Measurements from ENCODE around the gene CNOT6.

The CNOT6 gene

DNA sequence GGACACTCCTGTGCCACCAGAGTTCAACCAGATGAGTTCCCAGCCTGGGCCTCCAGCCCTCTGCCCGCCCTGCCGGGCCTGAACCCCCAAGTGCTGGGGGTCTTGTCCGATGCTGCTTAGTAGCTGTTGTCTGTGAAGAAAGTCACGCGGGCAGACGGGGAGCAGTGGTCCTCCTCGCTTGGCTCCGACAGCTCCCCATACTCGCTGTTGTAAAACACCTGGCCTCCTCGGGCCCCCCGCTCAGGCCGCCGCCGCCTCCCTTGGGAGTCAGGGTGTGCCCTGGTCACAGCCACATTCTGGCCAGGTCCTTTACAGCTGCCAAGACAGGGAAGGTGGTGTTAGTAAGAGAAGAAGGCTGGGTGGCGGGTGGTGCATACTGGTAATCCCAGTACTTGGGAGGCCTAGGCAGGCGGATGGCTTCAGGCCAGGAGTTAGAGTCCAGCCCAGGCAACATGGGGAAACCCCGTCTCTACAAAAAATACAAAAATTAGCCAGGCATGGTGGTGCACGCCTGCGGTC, 109.0 kb downstream of the CNOT6 start:
- TF ChIP-seq WT1 (tag by site-specific recombination; IDR thresholded peaks at IDR 0.05) (no peak), ZNF664 (tag by site-specific recombination; IDR thresholded peaks at IDR 0.05) (no peak), ZFP37 (tag by site-specific recombination; IDR thresholded peaks at IDR 0.05) (no peak), ZNF155 (tag by site-specific recombination; IDR thresholded peaks at IDR 0.05) (no peak), ZNF707 (tag by site-specific recombination; IDR thresholded peaks at IDR 0.05) (no peak), ZNF248 (tag by site-specific recombination; IDR thresholded peaks at IDR 0.05) (no peak), ZNF629 (tag by site-specific recombination; IDR thresholded peaks at IDR 0.05) (no peak)
- TF ChIP-seq, protein P1, sequence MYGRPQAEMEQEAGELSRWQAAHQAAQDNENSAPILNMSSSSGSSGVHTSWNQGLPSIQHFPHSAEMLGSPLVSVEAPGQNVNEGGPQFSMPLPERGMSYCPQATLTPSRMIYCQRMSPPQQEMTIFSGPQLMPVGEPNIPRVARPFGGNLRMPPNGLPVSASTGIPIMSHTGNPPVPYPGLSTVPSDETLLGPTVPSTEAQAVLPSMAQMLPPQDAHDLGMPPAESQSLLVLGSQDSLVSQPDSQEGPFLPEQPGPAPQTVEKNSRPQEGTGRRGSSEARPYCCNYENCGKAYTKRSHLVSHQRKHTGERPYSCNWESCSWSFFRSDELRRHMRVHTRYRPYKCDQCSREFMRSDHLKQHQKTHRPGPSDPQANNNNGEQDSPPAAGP (tag by site-specific recombination; IDR thresholded peaks at IDR 0.05): no peak
- TF ChIP-seq, protein P2, sequence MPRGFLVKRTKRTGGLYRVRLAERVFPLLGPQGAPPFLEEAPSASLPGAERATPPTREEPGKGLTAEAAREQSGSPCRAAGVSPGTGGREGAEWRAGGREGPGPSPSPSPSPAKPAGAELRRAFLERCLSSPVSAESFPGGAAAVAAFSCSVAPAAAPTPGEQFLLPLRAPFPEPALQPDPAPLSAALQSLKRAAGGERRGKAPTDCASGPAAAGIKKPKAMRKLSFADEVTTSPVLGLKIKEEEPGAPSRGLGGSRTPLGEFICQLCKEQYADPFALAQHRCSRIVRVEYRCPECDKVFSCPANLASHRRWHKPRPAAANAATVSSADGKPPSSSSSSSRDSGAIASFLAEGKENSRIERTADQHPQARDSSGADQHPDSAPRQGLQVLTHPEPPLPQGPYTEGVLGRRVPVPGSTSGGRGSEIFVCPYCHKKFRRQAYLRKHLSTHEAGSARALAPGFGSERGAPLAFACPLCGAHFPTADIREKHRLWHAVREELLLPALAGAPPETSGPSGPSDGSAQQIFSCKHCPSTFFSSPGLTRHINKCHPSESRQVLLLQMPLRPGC (tag by site-specific recombination; IDR thresholded peaks at IDR 0.05): no peak
- no peak overlapping the region for H3K4me3 ChIP-seq (ENCODE audit: low read depth, low read length)
- no peaks in the 10 kb centered on the region for H3K4me1 ChIP-seq (ENCODE audit: control insufficient read depth, insufficient read depth, low read length)
- H3K36me3 ChIP-seq (ENCODE audit: control insufficient read depth in 2 of 2, insufficient read depth in 1 of 2, low read length in 2 of 2): no peaks in the 10 kb centered on the region; a peak in 1 of 3 replicates
- H3K27ac ChIP-seq (ENCODE audit: extremely low read depth, low read depth, low read length): no peak overlapping the region
- CTCF ChIA-PET: no interaction called here
- H3K9me3 ChIP-seq (ENCODE audit: control insufficient read depth, insufficient read depth, low read depth, low read length): no peaks in the 10 kb centered on the region
- POLR2A ChIA-PET: no interaction called here

DNA sequence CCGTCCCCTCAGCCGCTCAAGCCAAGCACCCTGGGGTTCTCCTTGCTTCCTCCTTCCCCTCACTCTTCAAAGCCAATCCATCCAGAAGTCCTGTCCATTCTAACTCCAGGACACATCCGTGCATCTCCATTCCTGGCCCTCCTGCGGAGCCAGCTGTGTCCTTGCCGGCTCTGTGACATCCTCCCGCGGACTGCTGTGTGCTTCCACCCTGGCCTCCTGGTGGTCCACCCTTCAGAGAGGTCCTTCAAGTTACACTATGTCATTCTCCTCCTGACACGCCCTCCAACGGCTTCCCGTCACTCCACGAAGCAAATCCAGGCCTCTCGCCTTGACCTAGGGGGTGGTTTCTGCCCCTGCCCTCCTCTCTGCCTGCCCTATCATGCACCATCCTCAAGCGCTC, 110.1 kb downstream of the CNOT6 start:
- ChIA-PET POLR2A (no interaction called here), CTCF (interaction anchor here (0.8 kb wide), 1 partner anchor 985 kb away, joined by 4 read pairs; no protein-coding TSS in a partner anchor)
- H3K4me1 ChIP-seq (ENCODE audit: control insufficient read depth, insufficient read depth, low read length): no peaks in the 10 kb centered on the region
- no peak overlapping the region for H3K4me3 ChIP-seq (ENCODE audit: low read depth, low read length)
- TF ChIP-seq BCL11B (tag by site-specific recombination; IDR thresholded peaks at IDR 0.05; ENCODE audit: low read depth) (no peak), ZIC2 (tag by site-specific recombination; IDR thresholded peaks at IDR 0.05) (peak; percentile 34; the same call in 1 of the 2 replicates)
- peaks cover 0 to 7% of the 10 kb centered on the region in 2 experiments; a peak in 2 of 3 replicates for H3K36me3 ChIP-seq (ENCODE audit: control insufficient read depth in 2 of 2, insufficient read depth in 1 of 2, low read length in 2 of 2)
- H3K27ac ChIP-seq (ENCODE audit: extremely low read depth, low read depth, low read length): no peak overlapping the region
- H3K9me3 ChIP-seq (ENCODE audit: control insufficient read depth, insufficient read depth, low read depth, low read length): no peaks in the 10 kb centered on the region

DNA sequence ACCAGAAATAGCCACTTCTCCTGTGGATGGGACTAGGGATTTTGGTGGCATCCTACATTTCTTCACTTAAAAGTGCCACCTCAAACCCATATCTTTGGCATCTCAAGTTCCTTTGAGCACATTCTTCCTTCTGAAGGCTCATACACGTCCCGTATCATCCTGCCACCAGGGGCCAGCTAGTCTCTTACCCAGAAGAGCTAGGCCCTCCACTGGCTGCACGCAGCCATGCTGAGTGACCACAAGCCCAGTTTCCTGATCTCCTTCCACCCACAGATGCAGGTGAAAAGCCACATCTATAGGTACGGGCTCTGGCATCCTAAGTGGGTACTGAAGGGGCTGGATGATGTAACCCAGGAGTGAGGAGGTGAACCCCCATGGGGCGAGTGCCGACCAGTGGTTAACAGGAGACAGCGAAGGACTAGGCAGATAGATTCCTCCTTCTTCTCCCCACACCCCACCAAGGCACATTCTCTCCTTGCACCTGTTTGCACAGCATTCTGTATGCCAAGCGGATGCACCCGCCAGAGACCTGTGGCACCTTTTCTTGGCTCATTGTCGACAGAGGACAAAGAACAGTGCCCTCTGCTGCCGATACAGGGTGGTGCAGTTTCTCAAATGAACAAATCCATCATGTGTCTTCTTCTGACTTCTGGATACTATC, 111.5 kb downstream of the CNOT6 start:
- POLR2A ChIA-PET: no interaction called here
- H3K4me1 ChIP-seq (ENCODE audit: control insufficient read depth, insufficient read depth, low read length): no peaks in the 10 kb centered on the region
- H3K27ac ChIP-seq (ENCODE audit: extremely low read depth, low read depth, low read length): no peak overlapping the region
- TF ChIP-seq SCRT1 (tag by site-specific recombination; IDR thresholded peaks at IDR 0.05; ENCODE audit: borderline replicate concordance) (peak; percentile 100), ZNF701 (tag by site-specific recombination; IDR thresholded peaks at IDR 0.05) (no peak), ZNF654 (tag by site-specific recombination; IDR thresholded peaks at IDR 0.05; ENCODE audit: low read depth) (peak; percentile 50), ZNF843 (tag by site-specific recombination; IDR thresholded peaks at IDR 0.05) (0 out of 2 replicates have a peak, but pooled peaks have one; percentile 15), GFI1B (tag by site-specific recombination; IDR thresholded peaks at IDR 0.05) (no peak), SCRT2 (tag by site-specific recombination; IDR thresholded peaks at IDR 0.05) (peak; percentile 98)
- TF ChIP-seq, protein P3, sequence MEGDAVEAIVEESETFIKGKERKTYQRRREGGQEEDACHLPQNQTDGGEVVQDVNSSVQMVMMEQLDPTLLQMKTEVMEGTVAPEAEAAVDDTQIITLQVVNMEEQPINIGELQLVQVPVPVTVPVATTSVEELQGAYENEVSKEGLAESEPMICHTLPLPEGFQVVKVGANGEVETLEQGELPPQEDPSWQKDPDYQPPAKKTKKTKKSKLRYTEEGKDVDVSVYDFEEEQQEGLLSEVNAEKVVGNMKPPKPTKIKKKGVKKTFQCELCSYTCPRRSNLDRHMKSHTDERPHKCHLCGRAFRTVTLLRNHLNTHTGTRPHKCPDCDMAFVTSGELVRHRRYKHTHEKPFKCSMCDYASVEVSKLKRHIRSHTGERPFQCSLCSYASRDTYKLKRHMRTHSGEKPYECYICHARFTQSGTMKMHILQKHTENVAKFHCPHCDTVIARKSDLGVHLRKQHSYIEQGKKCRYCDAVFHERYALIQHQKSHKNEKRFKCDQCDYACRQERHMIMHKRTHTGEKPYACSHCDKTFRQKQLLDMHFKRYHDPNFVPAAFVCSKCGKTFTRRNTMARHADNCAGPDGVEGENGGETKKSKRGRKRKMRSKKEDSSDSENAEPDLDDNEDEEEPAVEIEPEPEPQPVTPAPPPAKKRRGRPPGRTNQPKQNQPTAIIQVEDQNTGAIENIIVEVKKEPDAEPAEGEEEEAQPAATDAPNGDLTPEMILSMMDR (tag by site-specific recombination; IDR thresholded peaks at IDR 0.05): peak; percentile 72
- peaks cover 0 to 7% of the 10 kb centered on the region in 2 experiments; a peak in 2 of 3 replicates for H3K36me3 ChIP-seq (ENCODE audit: control insufficient read depth in 2 of 2, insufficient read depth in 1 of 2, low read length in 2 of 2)
- CTCF ChIA-PET: interaction anchor here (0.6 to 1.8 kb wide), 18 partner anchors 9 to 640 kb away, joined by 3 to 7 read pairs (median 4); no protein-coding TSS in a partner anchor
- no peaks in the 10 kb centered on the region for H3K9me3 ChIP-seq (ENCODE audit: control insufficient read depth, insufficient read depth, low read depth, low read length)
- H3K4me3 ChIP-seq (ENCODE audit: low read depth, low read length): no peak overlapping the region
